ENCODE measurements around the gene CHPF. TPM values are rescaled to one million over a fixed set of nuclear protein-coding genes. Genes with fewer than 3 reads are reported as not detected.

The CHPF gene
- total and polyA plus RNA-seq, 10 of the 15 experiments (the other 5 are each of a cell fraction or from before 2014, with no cell fraction given), result 0.09 to 17.4 (median 8.3) TPM; not detected in 1

DNA sequence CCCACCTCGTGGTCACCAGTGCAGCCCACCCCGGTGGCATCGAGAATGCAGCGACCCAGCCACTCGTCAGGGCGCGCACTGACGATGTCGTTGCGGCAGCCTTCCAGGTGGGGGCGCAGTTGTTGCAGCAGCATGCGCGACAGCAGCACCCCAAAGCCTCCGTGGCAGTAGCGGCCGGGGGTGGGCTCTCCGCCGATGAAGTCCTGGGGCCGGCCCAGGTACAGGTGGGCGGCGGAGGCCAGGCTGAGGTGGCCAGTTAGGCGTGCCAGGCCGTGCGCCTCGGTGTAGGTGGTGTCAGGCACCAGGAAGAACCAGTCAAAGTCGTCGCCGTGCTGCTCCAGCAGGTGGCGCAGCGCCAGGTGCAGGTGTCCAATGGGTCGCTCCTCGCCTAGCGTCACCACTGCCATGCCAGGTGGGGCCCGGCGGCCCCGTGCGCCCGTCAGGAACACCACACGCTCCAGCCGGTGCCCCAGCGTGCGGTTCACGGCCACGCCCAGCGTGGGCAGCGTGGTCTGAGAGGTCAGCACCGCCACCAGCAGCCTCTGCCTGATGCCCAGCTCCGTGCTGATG, 1.9 kb downstream of the CHPF start:
- ATAC-seq (peak; percentile 73), DNase-seq (ENCODE audit: low read depth, low spot score) (peak; percentile 46), FAIRE-seq (peak; percentile 91)
- Histone ChIP-seq H3K4me1 (ENCODE audit: control insufficient read depth, insufficient read depth, low read length) (peaks cover 3% of the 10 kb centered on the region; the same call in 1 of the 2 replicates), H3K27me3 (replicated peaks in 1 of 2; ENCODE audit: control insufficient read depth in 2 of 2, insufficient read depth in 2 of 2, low read length in 1 of 2) (peaks cover 0 to 7% of the 10 kb centered on the region in 2 experiments; a peak in 2 of 4 replicates), H2AFZ (ENCODE audit: control insufficient read depth, low read depth, low read length) (peak overlapping the region; percentile 83), H3K9ac (ENCODE audit: control insufficient read depth, insufficient read depth, low read length) (no peak overlapping the region; the same call in 1 of the 2 replicates), H3K79me2 (ENCODE audit: control insufficient read depth, insufficient read depth, low read length) (no peaks in the 10 kb centered on the region), H4K20me1 (ENCODE audit: control insufficient read depth, insufficient read depth) (no peaks in the 10 kb centered on the region; the same call in 1 of the 2 replicates), H3K4me3 (peak overlapping the region; percentile 42; the same call in 1 of the 2 replicates), H3K27ac (ENCODE audit: control insufficient read depth, insufficient read depth) (no peak overlapping the region), H3K36me3 (ENCODE audit: control insufficient read depth in 2 of 2, insufficient read depth in 2 of 2, low read length in 1 of 2) (no peaks in the 10 kb centered on the region; a peak in 1 of 4 replicates), H3K9me3 (replicated peaks; ENCODE audit: control insufficient read depth, insufficient read depth, low read length) (no peaks in the 10 kb centered on the region), H3K4me2 (ENCODE audit: control insufficient read depth, insufficient read depth) (peak overlapping the region; percentile 81)
- ChIA-PET POLR2A (interaction anchor here (1.0 kb wide), 1 partner anchor 153 kb away, joined by 3 read pairs; no protein-coding TSS in a partner anchor), RAD21 (ENCODE audit: unreplicated experiment) (interaction anchor here (0.7 to 3.7 kb wide), 7 partner anchors 9 to 148 kb away, joined by 3 to 25 read pairs (median 4); partner anchors contain the start of genes GMPPA and STK11IP), SMC1A (ENCODE audit: uncharacterized antibody, unreplicated experiment) (interaction anchor here (0.8 to 2.5 kb wide), 3 partner anchors 101 to 151 kb away, joined by 4 to 17 read pairs (median 12); no protein-coding TSS in a partner anchor), CTCF (interaction anchor here (0.6 to 4.6 kb wide), 25 partner anchors 11 to 366 kb away, joined by 3 to 68 read pairs (median 4); partner anchors contain the start of genes GMPPA and STK11IP)
- no TSS peak for BruUV-seq (replicated peaks)
- 4% methylated on average over 44 of the region's 48 CpGs for WGBS (ENCODE audit: insufficient coverage, insufficient replicate concordance, low lambda C conversion rate, missing lambda C conversion rate)
- intact Hi-C loops (cut with micrococcal nuclease; ENCODE audit: unreplicated experiment), result loop anchor here (1.0 to 2.0 kb wide), 3 partner anchors 57 to 148 kb away; no protein-coding TSS in a partner anchor
- in situ Hi-C loops (cut with MboI), result loop anchor here (5.0 kb wide), 1 partner anchor 146 kb away; no protein-coding TSS in a partner anchor
- no peak for TF ChIP-seq POLR2AphosphoS5 (IDR thresholded peaks at IDR 0.05; ENCODE audit: low read length)
- TF ChIP-seq BCL11A (IDR thresholded peaks at IDR 0.05; ENCODE audit: low read depth, low read length), result no peak
- TF ChIP-seq IKZF1 (conservative IDR thresholded peaks at IDR 0.05), result peak; percentile 65
- 0 out of 2 replicates have a peak, but pooled peaks have one; percentile 9 for TF ChIP-seq ESRRA (IDR thresholded peaks at IDR 0.05; ENCODE audit: low read length)
- no peak for TF ChIP-seq KLF5 (IDR thresholded peaks at IDR 0.05; ENCODE audit: partially characterized antibody)
- no peak for TF ChIP-seq NR2C2 (IDR thresholded peaks at IDR 0.05; ENCODE audit: borderline replicate concordance, control insufficient read depth, insufficient read length, low read depth)
- TF ChIP-seq MYC (IDR thresholded peaks at IDR 0.05; ENCODE audit: insufficient read depth, insufficient read length, insufficient replicate concordance, low read length, severe bottlenecking), result peak; percentile 28
- TF ChIP-seq HDGF (IDR thresholded peaks at IDR 0.05), result peak; percentile 97
- TF ChIP-seq, protein P1, sequence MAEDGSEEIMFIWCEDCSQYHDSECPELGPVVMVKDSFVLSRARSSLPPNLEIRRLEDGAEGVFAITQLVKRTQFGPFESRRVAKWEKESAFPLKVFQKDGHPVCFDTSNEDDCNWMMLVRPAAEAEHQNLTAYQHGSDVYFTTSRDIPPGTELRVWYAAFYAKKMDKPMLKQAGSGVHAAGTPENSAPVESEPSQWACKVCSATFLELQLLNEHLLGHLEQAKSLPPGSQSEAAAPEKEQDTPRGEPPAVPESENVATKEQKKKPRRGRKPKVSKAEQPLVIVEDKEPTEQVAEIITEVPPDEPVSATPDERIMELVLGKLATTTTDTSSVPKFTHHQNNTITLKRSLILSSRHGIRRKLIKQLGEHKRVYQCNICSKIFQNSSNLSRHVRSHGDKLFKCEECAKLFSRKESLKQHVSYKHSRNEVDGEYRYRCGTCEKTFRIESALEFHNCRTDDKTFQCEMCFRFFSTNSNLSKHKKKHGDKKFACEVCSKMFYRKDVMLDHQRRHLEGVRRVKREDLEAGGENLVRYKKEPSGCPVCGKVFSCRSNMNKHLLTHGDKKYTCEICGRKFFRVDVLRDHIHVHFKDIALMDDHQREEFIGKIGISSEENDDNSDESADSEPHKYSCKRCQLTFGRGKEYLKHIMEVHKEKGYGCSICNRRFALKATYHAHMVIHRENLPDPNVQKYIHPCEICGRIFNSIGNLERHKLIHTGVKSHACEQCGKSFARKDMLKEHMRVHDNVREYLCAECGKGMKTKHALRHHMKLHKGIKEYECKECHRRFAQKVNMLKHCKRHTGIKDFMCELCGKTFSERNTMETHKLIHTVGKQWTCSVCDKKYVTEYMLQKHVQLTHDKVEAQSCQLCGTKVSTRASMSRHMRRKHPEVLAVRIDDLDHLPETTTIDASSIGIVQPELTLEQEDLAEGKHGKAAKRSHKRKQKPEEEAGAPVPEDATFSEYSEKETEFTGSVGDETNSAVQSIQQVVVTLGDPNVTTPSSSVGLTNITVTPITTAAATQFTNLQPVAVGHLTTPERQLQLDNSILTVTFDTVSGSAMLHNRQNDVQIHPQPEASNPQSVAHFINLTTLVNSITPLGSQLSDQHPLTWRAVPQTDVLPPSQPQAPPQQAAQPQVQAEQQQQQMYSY (CRISPR knock-in tag; IDR thresholded peaks at IDR 0.05), result no peak
- TF ChIP-seq SREBF2 (IDR thresholded peaks at IDR 0.05; ENCODE audit: low read length), result no peak
- peak; percentile 86 for TF ChIP-seq NBN (IDR thresholded peaks at IDR 0.05)
- no peak for TF ChIP-seq ZZZ3 (IDR thresholded peaks at IDR 0.05; ENCODE audit: control insufficient read depth, insufficient read length, low read depth)
- TF ChIP-seq SMAD5 (IDR thresholded peaks at IDR 0.05; ENCODE audit: low read depth), result no peak
- TF ChIP-seq, protein P2, sequence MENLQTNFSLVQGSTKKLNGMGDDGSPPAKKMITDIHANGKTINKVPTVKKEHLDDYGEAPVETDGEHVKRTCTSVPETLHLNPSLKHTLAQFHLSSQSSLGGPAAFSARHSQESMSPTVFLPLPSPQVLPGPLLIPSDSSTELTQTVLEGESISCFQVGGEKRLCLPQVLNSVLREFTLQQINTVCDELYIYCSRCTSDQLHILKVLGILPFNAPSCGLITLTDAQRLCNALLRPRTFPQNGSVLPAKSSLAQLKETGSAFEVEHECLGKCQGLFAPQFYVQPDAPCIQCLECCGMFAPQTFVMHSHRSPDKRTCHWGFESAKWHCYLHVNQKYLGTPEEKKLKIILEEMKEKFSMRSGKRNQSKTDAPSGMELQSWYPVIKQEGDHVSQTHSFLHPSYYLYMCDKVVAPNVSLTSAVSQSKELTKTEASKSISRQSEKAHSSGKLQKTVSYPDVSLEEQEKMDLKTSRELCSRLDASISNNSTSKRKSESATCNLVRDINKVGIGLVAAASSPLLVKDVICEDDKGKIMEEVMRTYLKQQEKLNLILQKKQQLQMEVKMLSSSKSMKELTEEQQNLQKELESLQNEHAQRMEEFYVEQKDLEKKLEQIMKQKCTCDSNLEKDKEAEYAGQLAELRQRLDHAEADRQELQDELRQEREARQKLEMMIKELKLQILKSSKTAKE (IDR thresholded peaks at IDR 0.05; ENCODE audit: low read depth, poor library complexity, severe bottlenecking), result no peak
- TF ChIP-seq, protein P3, sequence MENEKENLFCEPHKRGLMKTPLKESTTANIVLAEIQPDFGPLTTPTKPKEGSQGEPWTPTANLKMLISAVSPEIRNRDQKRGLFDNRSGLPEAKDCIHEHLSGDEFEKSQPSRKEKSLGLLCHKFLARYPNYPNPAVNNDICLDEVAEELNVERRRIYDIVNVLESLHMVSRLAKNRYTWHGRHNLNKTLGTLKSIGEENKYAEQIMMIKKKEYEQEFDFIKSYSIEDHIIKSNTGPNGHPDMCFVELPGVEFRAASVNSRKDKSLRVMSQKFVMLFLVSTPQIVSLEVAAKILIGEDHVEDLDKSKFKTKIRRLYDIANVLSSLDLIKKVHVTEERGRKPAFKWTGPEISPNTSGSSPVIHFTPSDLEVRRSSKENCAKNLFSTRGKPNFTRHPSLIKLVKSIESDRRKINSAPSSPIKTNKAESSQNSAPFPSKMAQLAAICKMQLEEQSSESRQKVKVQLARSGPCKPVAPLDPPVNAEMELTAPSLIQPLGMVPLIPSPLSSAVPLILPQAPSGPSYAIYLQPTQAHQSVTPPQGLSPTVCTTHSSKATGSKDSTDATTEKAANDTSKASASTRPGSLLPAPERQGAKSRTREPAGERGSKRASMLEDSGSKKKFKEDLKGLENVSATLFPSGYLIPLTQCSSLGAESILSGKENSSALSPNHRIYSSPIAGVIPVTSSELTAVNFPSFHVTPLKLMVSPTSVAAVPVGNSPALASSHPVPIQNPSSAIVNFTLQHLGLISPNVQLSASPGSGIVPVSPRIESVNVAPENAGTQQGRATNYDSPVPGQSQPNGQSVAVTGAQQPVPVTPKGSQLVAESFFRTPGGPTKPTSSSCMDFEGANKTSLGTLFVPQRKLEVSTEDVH (IDR thresholded peaks at IDR 0.05; ENCODE audit: low read depth, partially characterized antibody), result no peak

Data from GM12878 (cell line).